Fibroblast of lung (primary cell): Measurements from ENCODE around the gene DRD4. TPM values are rescaled to one million over a fixed set of nuclear protein-coding genes. Genes with fewer than 3 reads are reported as not detected.
"Not testable (repeated sequence)": the region's sequence is repeated elsewhere in the genome, so short reads cannot be mapped to it uniquely, and the experiment has no call there.

Experiments
- DNase-seq, 2 donors: peaks; one replicate each; pipeline versions ENCODE4 v3.0.0 to v3.0.0-alpha.2; 2010; ENCODE audit warnings: low read depth in 2 of 2
- H2AFZ ChIP-seq: 2 replicates; pipeline ENCODE4 v1.5.1; 2012; ENCODE audit warnings: low read length, control low read depth, inconsistent platforms
- H3K27ac ChIP-seq: 2 replicates; pipeline ENCODE4 v1.5.1; 2011; ENCODE audit warnings: low read length, control low read depth; ENCODE audit not compliant: insufficient read depth
- H3K27me3 ChIP-seq: 2 replicates; pipeline ENCODE4 v1.5.1; 2011; ENCODE audit warnings: mild to moderate bottlenecking, low read length; ENCODE audit not compliant: control insufficient read depth, insufficient read depth
- H3K36me3 ChIP-seq: 2 replicates; pipeline ENCODE4 v1.5.1; 2011; ENCODE audit warnings: low read length; ENCODE audit not compliant: control insufficient read depth, insufficient read depth
- H3K4me1 ChIP-seq: 2 replicates; pipeline ENCODE4 v1.5.1; 2011; ENCODE audit warnings: low read length; ENCODE audit not compliant: control insufficient read depth, insufficient read depth; ENCODE audit errors: extremely low read depth
- H3K4me2 ChIP-seq: 2 replicates; pipeline ENCODE4 v1.5.1; 2011; ENCODE audit warnings: low read length, control low read depth; ENCODE audit not compliant: insufficient read depth; ENCODE audit errors: extremely low read depth
- H3K4me3 ChIP-seq, 4 experiments: fragments of 200-600 bp in 1 of 4; sonication (generic) in 1 of 4; replicated peaks in 1 of 4; 2 replicates each; pipeline ENCODE4 v1.5.1; 2011 to 2016; ENCODE audit warnings: low read length in 4 of 4, low read depth in 3 of 4, mild to moderate bottlenecking in 3 of 4, control low read depth in 2 of 4, inconsistent platforms in 1 of 4, mixed read lengths in 1 of 4; ENCODE audit not compliant: insufficient read depth in 1 of 4; ENCODE audit errors: control extremely low read depth in 1 of 4
- H3K79me2 ChIP-seq: 2 replicates; pipeline ENCODE4 v1.5.1; 2012; ENCODE audit warnings: mild to moderate bottlenecking, low read length, inconsistent platforms; ENCODE audit not compliant: control insufficient read depth, insufficient read depth
- H3K9ac ChIP-seq: 2 replicates; pipeline ENCODE4 v1.5.1; 2011; ENCODE audit warnings: mild to moderate bottlenecking, low read length, control low read depth; ENCODE audit not compliant: insufficient read depth
- H3K9me3 ChIP-seq: 2 replicates; pipeline ENCODE4 v1.5.1; 2012; ENCODE audit warnings: low read depth, low read length; ENCODE audit not compliant: control insufficient read depth, insufficient read depth
- H4K20me1 ChIP-seq: 2 replicates; pipeline ENCODE4 v1.5.1; 2011; ENCODE audit warnings: low read length; ENCODE audit not compliant: control insufficient read depth, insufficient read depth; ENCODE audit errors: extremely low read depth
- EZH2 ChIP-seq: IDR thresholded peaks from 2 replicates; pipeline ENCODE4 v1.5.1; 2012; ENCODE audit warnings: low read length, control low read depth, mild to moderate bottlenecking; ENCODE audit errors: missing control alignments
- polyA plus RNA-seq, 2 donors: library from polyadenylated mRNA; depleted of rRNA in 1 of 2; stranded (reverse) in 1 of 2; unstranded in 1 of 2; fragments of >200 nt; gene quantifications; 2 replicates each; pipeline ENCODE4 v1.2.1, GENCODE V29; 2011 to 2012; ENCODE audit warnings: missing spikeins in 1 of 2
- total RNA-seq: library from RNA; depleted of rRNA; stranded (reverse); fragments of >200 nt; gene quantifications from 2 replicates; pipeline ENCODE4 v1.2.1, GENCODE V29; 2014
- TF ChIP-seq, protein P1 (sequence below), 2 donors: IDR thresholded peaks in 1 of 2; conservative IDR thresholded peaks in 1 of 2; 1 replicate in 1 of 2; 2 replicates in 1 of 2; pipeline ENCODE4 v1.5.1; 2011 to 2012; ENCODE audit warnings: low read length in 2 of 2, control low read depth in 1 of 2, inconsistent platforms in 1 of 2, low read depth in 1 of 2, mild to moderate bottlenecking in 1 of 2

Gene DRD4
- total and polyA plus RNA-seq, 2 donors (not counting 1 experiment from before 2014, with no cell fraction given) = 0.17 TPM; not detected in 1

DNA sequence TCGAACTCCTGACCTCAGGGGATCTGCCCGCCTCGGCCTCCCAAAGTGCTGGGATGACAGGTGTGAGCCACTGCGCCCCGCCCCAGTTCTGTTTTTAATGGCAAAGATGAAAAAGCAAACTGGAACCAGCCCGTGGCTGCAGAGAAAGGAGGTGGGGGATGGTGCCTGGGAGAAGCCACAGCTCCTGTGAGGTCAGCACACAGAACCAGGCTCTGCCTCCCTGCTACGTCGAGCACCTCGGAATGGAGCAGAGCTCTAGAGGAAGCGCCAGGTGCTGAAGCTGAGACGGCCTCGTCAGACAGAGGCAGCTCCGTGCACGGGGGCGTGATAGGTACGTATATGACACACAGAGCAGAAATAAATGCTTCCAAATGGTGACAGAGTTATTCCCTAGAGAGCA is 8.5 kb downstream of the DRD4 start:
- TF ChIP-seq, protein P1, sequence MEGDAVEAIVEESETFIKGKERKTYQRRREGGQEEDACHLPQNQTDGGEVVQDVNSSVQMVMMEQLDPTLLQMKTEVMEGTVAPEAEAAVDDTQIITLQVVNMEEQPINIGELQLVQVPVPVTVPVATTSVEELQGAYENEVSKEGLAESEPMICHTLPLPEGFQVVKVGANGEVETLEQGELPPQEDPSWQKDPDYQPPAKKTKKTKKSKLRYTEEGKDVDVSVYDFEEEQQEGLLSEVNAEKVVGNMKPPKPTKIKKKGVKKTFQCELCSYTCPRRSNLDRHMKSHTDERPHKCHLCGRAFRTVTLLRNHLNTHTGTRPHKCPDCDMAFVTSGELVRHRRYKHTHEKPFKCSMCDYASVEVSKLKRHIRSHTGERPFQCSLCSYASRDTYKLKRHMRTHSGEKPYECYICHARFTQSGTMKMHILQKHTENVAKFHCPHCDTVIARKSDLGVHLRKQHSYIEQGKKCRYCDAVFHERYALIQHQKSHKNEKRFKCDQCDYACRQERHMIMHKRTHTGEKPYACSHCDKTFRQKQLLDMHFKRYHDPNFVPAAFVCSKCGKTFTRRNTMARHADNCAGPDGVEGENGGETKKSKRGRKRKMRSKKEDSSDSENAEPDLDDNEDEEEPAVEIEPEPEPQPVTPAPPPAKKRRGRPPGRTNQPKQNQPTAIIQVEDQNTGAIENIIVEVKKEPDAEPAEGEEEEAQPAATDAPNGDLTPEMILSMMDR (conservative IDR thresholded peaks at IDR 0.05 in 1 of 2, IDR thresholded peaks at IDR 0.05 in 1 of 2; ENCODE audit: low read depth in 1 of 2, low read length in 2 of 2) = no peak
- no peak for TF ChIP-seq EZH2
- Histone ChIP-seq H2AFZ (no peak overlapping the region), H4K20me1 (no peaks in the 10 kb centered on the region), H3K4me1 (no peaks in the 10 kb centered on the region), H3K27me3 (no peaks in the 10 kb centered on the region), H3K4me2 (no peak overlapping the region), H3K36me3 (peaks cover 9% of the 10 kb centered on the region), H3K9ac (no peak overlapping the region), H3K4me3 (no peak overlapping the region), H3K79me2 (no peaks in the 10 kb centered on the region), H3K27ac (no peak overlapping the region), H3K9me3 (no peaks in the 10 kb centered on the region)
- no peak for DNase-seq

DNA sequence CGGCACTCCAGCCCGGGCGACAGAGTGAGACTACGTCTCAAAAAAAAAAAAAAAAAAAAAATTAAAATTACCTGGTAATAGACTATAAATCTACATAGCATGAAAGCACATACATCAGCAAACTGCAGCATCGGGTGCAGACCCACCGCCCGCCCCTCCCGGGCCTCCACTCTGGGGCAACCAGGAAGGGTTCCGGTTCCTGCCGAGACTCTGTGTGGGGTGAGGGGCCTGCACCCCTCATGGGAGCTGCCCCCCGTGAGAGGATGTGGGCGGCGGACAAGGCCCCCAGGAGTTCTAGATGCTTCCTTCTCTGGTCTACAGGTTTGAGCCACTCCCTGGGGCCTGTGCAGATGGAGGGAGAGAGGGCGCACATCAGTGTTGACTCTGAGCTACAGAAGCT is 9.1 kb downstream of the DRD4 start:
- no peak overlapping the region for H3K27ac ChIP-seq
- TF ChIP-seq, protein P1 (conservative IDR thresholded peaks at IDR 0.05 in 1 of 2, IDR thresholded peaks at IDR 0.05 in 1 of 2; ENCODE audit: low read depth in 1 of 2, low read length in 2 of 2) = no peak
- no peak for TF ChIP-seq EZH2
- no peaks in the 10 kb centered on the region for H3K9me3 ChIP-seq
- H3K4me2 ChIP-seq = no peak overlapping the region
- DNase-seq = no peak
- H3K79me2 ChIP-seq = no peaks in the 10 kb centered on the region
- H3K36me3 ChIP-seq = peaks cover 9% of the 10 kb centered on the region
- no peak overlapping the region for H3K9ac ChIP-seq
- no peak overlapping the region for H2AFZ ChIP-seq
- no peaks in the 10 kb centered on the region for H4K20me1 ChIP-seq
- H3K27me3 ChIP-seq = no peaks in the 10 kb centered on the region
- H3K4me1 ChIP-seq = no peaks in the 10 kb centered on the region
- H3K4me3 ChIP-seq = no peak overlapping the region

DNA sequence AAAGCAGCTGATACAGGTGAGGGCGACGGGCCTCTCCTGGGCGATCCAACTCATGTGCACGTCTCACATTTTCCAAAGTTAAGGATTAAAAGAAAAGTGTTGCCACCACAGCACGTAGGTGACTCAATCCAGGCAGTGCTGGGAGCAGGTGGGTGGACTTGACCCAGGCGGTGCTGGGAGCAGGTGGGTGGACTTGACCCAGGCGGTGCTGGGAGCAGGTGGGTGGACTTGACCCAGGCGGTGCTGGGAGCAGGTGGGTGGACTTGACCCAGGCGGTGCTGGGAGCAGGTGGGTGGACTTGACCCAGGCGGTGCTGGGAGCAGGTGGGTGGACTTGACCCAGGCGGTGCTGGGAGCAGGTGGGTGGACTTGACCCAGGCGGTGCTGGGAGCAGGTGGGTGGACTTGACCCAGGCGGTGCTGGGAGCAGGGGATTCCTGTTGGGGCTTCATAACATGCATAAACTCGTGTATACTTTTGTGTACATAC is 10.6 kb downstream of the DRD4 start:
- not testable (repeated sequence) for H3K4me3 ChIP-seq, H4K20me1 ChIP-seq, H3K36me3 ChIP-seq, H3K27ac ChIP-seq, H3K4me1 ChIP-seq, DNase-seq, H3K27me3 ChIP-seq, H2AFZ ChIP-seq, H3K9me3 ChIP-seq, H3K4me2 ChIP-seq, H3K79me2 ChIP-seq, H3K9ac ChIP-seq
